Heart left ventricle (tissue), 13 donors: ENCODE measurements around the gene LTBP2.

Experiments
- POLR2A ChIP-seq, 2 donors: fragments of 450-650 bp; IDR thresholded peaks; one replicate each; pipeline ENCODE4 v1.6.1; 2017; ENCODE audit warnings: antibody characterized with exemption in 2 of 2, mild to moderate bottlenecking in 2 of 2, moderate library complexity in 2 of 2
- TF ChIP-seq, protein P1 (sequence below), 12 donors: fragments of 200-600 bp; sonication (generic) in 4 of 12; IDR thresholded peaks; one replicate each; pipeline versions ENCODE4 v1.5.0 to v1.8.0; 2018 to 2022; ENCODE audit warnings: antibody characterized with exemption in 12 of 12, mild to moderate bottlenecking in 5 of 12
- donor health status: ischemic (EF 13 %, LVEDD 7.1; RV severe dilation, severe dysfunction).
- donor health status: DM: no; HTN: yes; CAD: no.
- donor health status: DM: no; HTN: no; CAD: no.
- donor health status: ischemic (EF 25% LVEDD 6.9; RV normal size, moderate dysfunction).
- donor health status: ischemic (EF 25% LVEDD 5.7; RV mildly dilated, moderate dysfunction).
- donor health status: ischemic (EF 35%, LVEDD 5.7; RV mildly dilated, moderate dysfunction).
- donor health status: nonischemic (EF 11% LVEDD 7.7; RV severe dilation, severe dysfunction).
- donor health status: DM: yes; HTN: yes; CAD: no.
- donor health status: PGD.
- donor health status: ischemic (EF 29% LVEDD 5.4; RV normal size, mild dysfunction).
- donor health status: nonischemic (EF 23%, LVEDD 6.1; RV moderate dilation, normal function).

DNA sequence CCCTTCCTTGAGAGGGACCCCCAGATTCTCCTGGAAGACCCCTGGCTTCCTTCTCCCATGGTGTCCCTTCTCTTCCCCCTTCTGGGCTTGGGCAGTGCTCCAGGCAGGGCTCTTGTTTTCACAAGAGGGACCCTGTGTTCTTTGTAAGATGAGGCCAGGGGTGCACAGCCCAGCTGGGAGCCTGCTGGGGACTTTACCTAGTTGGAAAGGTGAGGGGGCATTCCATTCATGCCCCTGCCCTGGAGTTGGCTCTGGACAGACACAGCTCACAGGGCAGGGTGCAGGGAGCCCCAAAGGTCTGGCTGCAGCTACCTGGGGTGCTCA is 87.3 kb downstream of the LTBP2 start:
- TF ChIP-seq, protein P1, sequence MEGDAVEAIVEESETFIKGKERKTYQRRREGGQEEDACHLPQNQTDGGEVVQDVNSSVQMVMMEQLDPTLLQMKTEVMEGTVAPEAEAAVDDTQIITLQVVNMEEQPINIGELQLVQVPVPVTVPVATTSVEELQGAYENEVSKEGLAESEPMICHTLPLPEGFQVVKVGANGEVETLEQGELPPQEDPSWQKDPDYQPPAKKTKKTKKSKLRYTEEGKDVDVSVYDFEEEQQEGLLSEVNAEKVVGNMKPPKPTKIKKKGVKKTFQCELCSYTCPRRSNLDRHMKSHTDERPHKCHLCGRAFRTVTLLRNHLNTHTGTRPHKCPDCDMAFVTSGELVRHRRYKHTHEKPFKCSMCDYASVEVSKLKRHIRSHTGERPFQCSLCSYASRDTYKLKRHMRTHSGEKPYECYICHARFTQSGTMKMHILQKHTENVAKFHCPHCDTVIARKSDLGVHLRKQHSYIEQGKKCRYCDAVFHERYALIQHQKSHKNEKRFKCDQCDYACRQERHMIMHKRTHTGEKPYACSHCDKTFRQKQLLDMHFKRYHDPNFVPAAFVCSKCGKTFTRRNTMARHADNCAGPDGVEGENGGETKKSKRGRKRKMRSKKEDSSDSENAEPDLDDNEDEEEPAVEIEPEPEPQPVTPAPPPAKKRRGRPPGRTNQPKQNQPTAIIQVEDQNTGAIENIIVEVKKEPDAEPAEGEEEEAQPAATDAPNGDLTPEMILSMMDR (IDR thresholded peaks at IDR 0.05), result no peak
- TF ChIP-seq POLR2A (IDR thresholded peaks at IDR 0.05), result no peak
